HEK293 (cell line): Measurements from ENCODE around the gene WSB2.

Experiments used
- KLF1 ChIP-seq: fragments of 450-650 bp; formaldehyde crosslinking; IDR thresholded peaks from 2 replicates; pipeline ENCODE4 v1.5.1; 2016; ENCODE audit warnings: missing biosample characterization, missing genetic modification characterization
- KLF8 ChIP-seq: fragments of 450-650 bp; formaldehyde crosslinking; IDR thresholded peaks from 2 replicates; pipeline ENCODE4 v1.5.1; 2016; ENCODE audit warnings: missing biosample characterization, missing genetic modification characterization
- REPIN1 ChIP-seq: fragments of 450-650 bp; formaldehyde crosslinking; IDR thresholded peaks from 2 replicates; pipeline ENCODE4 v1.5.1; 2017; ENCODE audit warnings: missing biosample characterization, missing genetic modification characterization, low read depth
- SP7 ChIP-seq: fragments of 450-650 bp; formaldehyde crosslinking; IDR thresholded peaks from 2 replicates; pipeline ENCODE4 v1.5.1; 2016; ENCODE audit warnings: missing biosample characterization, missing genetic modification characterization
- TRIM28 ChIP-seq: IDR thresholded peaks from 2 replicates; pipeline ENCODE4 v1.6.1; 2011; ENCODE audit warnings: low read length, control low read depth, borderline replicate concordance
- ZBTB48 ChIP-seq: fragments of 450-650 bp; formaldehyde crosslinking; IDR thresholded peaks from 2 replicates; pipeline ENCODE4 v1.5.1; 2016; ENCODE audit warnings: missing biosample characterization, missing genetic modification characterization
- ZFP41 ChIP-seq: fragments of 450-650 bp; formaldehyde crosslinking; IDR thresholded peaks from 2 replicates; pipeline ENCODE4 v1.5.1; 2016; ENCODE audit warnings: missing biosample characterization, missing genetic modification characterization, borderline replicate concordance
- ZFP69B ChIP-seq: fragments of 450-650 bp; formaldehyde crosslinking; IDR thresholded peaks from 2 replicates; pipeline ENCODE4 v1.5.1; 2016; ENCODE audit warnings: missing biosample characterization, missing genetic modification characterization
- ZIC2 ChIP-seq: fragments of 450-650 bp; formaldehyde crosslinking; IDR thresholded peaks from 2 replicates; pipeline ENCODE4 v1.5.1; 2016; ENCODE audit warnings: missing biosample characterization, missing genetic modification characterization
- ZNF10 ChIP-seq: fragments of 450-650 bp; formaldehyde crosslinking; IDR thresholded peaks from 2 replicates; pipeline ENCODE4 v1.5.1; 2017; ENCODE audit warnings: missing biosample characterization, missing genetic modification characterization
- ZNF112 ChIP-seq: fragments of 450-650 bp; formaldehyde crosslinking; IDR thresholded peaks from 2 replicates; pipeline ENCODE4 v1.5.0; 2017; ENCODE audit warnings: missing biosample characterization, missing genetic modification characterization
- ZNF174 ChIP-seq: fragments of 450-650 bp; formaldehyde crosslinking; IDR thresholded peaks from 2 replicates; pipeline ENCODE4 v1.5.0; 2017; ENCODE audit warnings: missing biosample characterization, mild to moderate bottlenecking, missing genetic modification characterization
- ZNF221 ChIP-seq: fragments of 450-650 bp; formaldehyde crosslinking; IDR thresholded peaks from 2 replicates; pipeline ENCODE4 v1.5.1; 2017; ENCODE audit warnings: missing biosample characterization, missing genetic modification characterization, borderline replicate concordance
- ZNF223 ChIP-seq: fragments of 450-650 bp; formaldehyde crosslinking; IDR thresholded peaks from 2 replicates; pipeline ENCODE4 v1.5.1; 2016; ENCODE audit warnings: missing biosample characterization, missing genetic modification characterization
- ZNF274 ChIP-seq, 2 experiments: fragments of 200-500 bp in 1 of 2; fragments of 450-650 bp in 1 of 2; sonication (Bioruptor generic) in 1 of 2; formaldehyde crosslinking in 1 of 2; IDR thresholded peaks; 2 replicates each; pipeline versions ENCODE4 v1.5.1 to v1.6.1; 2014 to 2016; ENCODE audit warnings: borderline replicate concordance in 1 of 2, inconsistent platforms in 1 of 2, low read length in 1 of 2, missing biosample characterization in 1 of 2, missing genetic modification characterization in 1 of 2
- ZNF302 ChIP-seq: fragments of 450-650 bp; formaldehyde crosslinking; IDR thresholded peaks from 2 replicates; pipeline ENCODE4 v1.5.1; 2016; ENCODE audit warnings: missing biosample characterization, missing genetic modification characterization, low read depth
- ZNF311 ChIP-seq: fragments of 450-650 bp; formaldehyde crosslinking; IDR thresholded peaks from 2 replicates; pipeline ENCODE4 v1.5.1; 2017; ENCODE audit warnings: missing biosample characterization, missing genetic modification characterization, borderline replicate concordance
- ZNF324 ChIP-seq: fragments of 450-650 bp; formaldehyde crosslinking; IDR thresholded peaks from 2 replicates; pipeline ENCODE4 v1.5.1; 2016; ENCODE audit warnings: missing biosample characterization, missing genetic modification characterization
- ZNF341 ChIP-seq: fragments of 450-650 bp; formaldehyde crosslinking; IDR thresholded peaks from 2 replicates; pipeline ENCODE4; 2016; ENCODE audit warnings: low read depth, missing biosample characterization, missing genetic modification characterization
- ZNF416 ChIP-seq: fragments of 450-650 bp; formaldehyde crosslinking; IDR thresholded peaks from 2 replicates; pipeline ENCODE4 v1.5.1; 2016; ENCODE audit warnings: missing biosample characterization, missing genetic modification characterization
- ZNF426 ChIP-seq: fragments of 450-650 bp; formaldehyde crosslinking; IDR thresholded peaks from 2 replicates; pipeline ENCODE4 v1.5.1; 2017; ENCODE audit warnings: missing biosample characterization, missing genetic modification characterization, mild to moderate bottlenecking, inconsistent platforms, moderate library complexity
- ZNF473 ChIP-seq: fragments of 450-650 bp; formaldehyde crosslinking; IDR thresholded peaks from 2 replicates; pipeline ENCODE4 v1.5.1; 2017; ENCODE audit warnings: missing biosample characterization, missing genetic modification characterization
- ZNF544 ChIP-seq: fragments of 450-650 bp; formaldehyde crosslinking; IDR thresholded peaks from 2 replicates; pipeline ENCODE4 v1.5.0; 2017; ENCODE audit warnings: missing biosample characterization, missing genetic modification characterization
- ZNF560 ChIP-seq: fragments of 450-650 bp; formaldehyde crosslinking; IDR thresholded peaks from 2 replicates; pipeline ENCODE4 v1.5.1; 2017; ENCODE audit warnings: missing biosample characterization, missing genetic modification characterization, borderline replicate concordance
- ZNF561 ChIP-seq: fragments of 450-650 bp; IDR thresholded peaks from 2 replicates; pipeline ENCODE4 v1.5.1; 2018; ENCODE audit warnings: missing biosample characterization, missing genetic modification characterization, borderline replicate concordance
- ZNF623 ChIP-seq: fragments of 450-650 bp; formaldehyde crosslinking; IDR thresholded peaks from 2 replicates; pipeline ENCODE4 v1.5.1; 2016; ENCODE audit warnings: missing biosample characterization, missing genetic modification characterization
- ZNF658 ChIP-seq: fragments of 450-650 bp; formaldehyde crosslinking; IDR thresholded peaks from 2 replicates; pipeline ENCODE4; 2016; ENCODE audit warnings: missing biosample characterization, missing genetic modification characterization
- ZNF747 ChIP-seq: fragments of 450-650 bp; formaldehyde crosslinking; IDR thresholded peaks from 2 replicates; pipeline ENCODE4 v1.5.1; 2016; ENCODE audit warnings: missing biosample characterization, missing genetic modification characterization
- ZNF777 ChIP-seq: fragments of 450-650 bp; formaldehyde crosslinking; IDR thresholded peaks from 2 replicates; pipeline ENCODE4 v1.5.1; 2017; ENCODE audit warnings: missing biosample characterization, missing genetic modification characterization, borderline replicate concordance
- TF ChIP-seq, protein P1 (sequence below): fragments of 450-650 bp; formaldehyde crosslinking; IDR thresholded peaks from 2 replicates; pipeline ENCODE4 v1.5.1; 2016; ENCODE audit warnings: missing biosample characterization, missing genetic modification characterization
- TF ChIP-seq, protein P2 (sequence below): fragments of 450-650 bp; formaldehyde crosslinking; IDR thresholded peaks from 2 replicates; pipeline ENCODE4 v1.5.1; 2017; ENCODE audit warnings: missing biosample characterization, missing genetic modification characterization
- TF ChIP-seq, protein P3 (sequence below): fragments of 450-650 bp; formaldehyde crosslinking; IDR thresholded peaks from 2 replicates; pipeline ENCODE4 v1.5.1; 2016; ENCODE audit warnings: missing biosample characterization, missing genetic modification characterization
- TF ChIP-seq, protein P4 (sequence below): fragments of 450-650 bp; formaldehyde crosslinking; optimal IDR thresholded peaks from 2 replicates; pipeline ENCODE3; 2016; ENCODE audit warnings: missing biosample characterization, mild to moderate bottlenecking, missing genetic modification characterization

WSB2 gene

DNA sequence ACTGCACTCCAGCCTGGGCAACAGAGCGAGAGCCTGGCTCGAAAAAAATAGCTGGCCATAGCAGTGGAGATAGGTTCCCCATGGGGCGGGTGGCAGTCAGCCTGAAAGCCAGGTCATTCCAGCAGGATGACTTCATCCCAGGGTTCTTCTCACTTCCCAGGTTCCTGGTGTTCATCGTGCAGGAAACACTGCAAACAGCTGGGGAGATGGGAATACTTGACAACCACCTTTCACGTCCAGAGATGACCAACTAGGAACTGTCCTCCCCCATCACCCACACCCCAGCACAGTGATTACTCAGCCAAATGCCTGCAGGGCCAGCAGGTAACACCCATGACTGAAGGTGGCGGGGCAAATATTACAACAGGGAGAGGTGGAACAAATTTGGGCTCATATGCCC, 41.1 kb upstream of the WSB2 start (continued):
- TF ChIP-seq ZNF473 (tag by site-specific recombination) (no peak), REPIN1 (tag by site-specific recombination) (no peak), ZFP69B (tag by site-specific recombination) (no peak), ZNF223 (no peak), ZBTB48 (tag by site-specific recombination) (no peak), ZNF623 (no peak), KLF8 (tag by site-specific recombination) (peak; percentile 44; the same call in 1 of the 2 replicates), ZNF426 (tag by site-specific recombination) (no peak), TRIM28 (no peak), SP7 (tag by site-specific recombination) (no peak), ZNF302 (tag by site-specific recombination) (no peak), ZNF777 (no peak), KLF1 (tag by site-specific recombination) (peak; percentile 47; the same call in 1 of the 2 replicates), ZNF561 (tag by site-specific recombination) (no peak), ZNF112 (tag by site-specific recombination) (no peak), ZNF311 (tag by site-specific recombination) (no peak), ZNF324 (tag by site-specific recombination) (no peak), ZNF274 (IDR thresholded peaks at IDR 0.05; ENCODE audit: low read length) (no peak), ZNF274 (tag by site-specific recombination; IDR thresholded peaks at IDR 0.05; ENCODE audit: borderline replicate concordance) (no peak), ZNF416 (tag by site-specific recombination) (no peak), ZNF174 (no peak), ZIC2 (tag by site-specific recombination) (peak; percentile 42), ZNF544 (tag by site-specific recombination) (no peak), ZNF10 (tag by site-specific recombination) (no peak), ZNF747 (tag by site-specific recombination) (no peak), ZNF658 (tag by site-specific recombination) (no peak), ZNF341 (tag by site-specific recombination) (no peak), ZNF221 (no peak), ZFP41 (tag by site-specific recombination) (no peak), ZNF560 (tag by site-specific recombination) (no peak)
- TF ChIP-seq, protein P1, sequence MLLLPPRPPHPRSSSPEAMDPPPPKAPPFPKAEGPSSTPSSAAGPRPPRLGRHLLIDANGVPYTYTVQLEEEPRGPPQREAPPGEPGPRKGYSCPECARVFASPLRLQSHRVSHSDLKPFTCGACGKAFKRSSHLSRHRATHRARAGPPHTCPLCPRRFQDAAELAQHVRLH (tag by site-specific recombination), result no peak
- TF ChIP-seq, protein P2, sequence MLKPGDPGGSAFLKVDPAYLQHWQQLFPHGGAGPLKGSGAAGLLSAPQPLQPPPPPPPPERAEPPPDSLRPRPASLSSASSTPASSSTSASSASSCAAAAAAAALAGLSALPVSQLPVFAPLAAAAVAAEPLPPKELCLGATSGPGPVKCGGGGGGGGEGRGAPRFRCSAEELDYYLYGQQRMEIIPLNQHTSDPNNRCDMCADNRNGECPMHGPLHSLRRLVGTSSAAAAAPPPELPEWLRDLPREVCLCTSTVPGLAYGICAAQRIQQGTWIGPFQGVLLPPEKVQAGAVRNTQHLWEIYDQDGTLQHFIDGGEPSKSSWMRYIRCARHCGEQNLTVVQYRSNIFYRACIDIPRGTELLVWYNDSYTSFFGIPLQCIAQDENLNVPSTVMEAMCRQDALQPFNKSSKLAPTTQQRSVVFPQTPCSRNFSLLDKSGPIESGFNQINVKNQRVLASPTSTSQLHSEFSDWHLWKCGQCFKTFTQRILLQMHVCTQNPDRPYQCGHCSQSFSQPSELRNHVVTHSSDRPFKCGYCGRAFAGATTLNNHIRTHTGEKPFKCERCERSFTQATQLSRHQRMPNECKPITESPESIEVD (tag by site-specific recombination), result no peak
- TF ChIP-seq, protein P3, sequence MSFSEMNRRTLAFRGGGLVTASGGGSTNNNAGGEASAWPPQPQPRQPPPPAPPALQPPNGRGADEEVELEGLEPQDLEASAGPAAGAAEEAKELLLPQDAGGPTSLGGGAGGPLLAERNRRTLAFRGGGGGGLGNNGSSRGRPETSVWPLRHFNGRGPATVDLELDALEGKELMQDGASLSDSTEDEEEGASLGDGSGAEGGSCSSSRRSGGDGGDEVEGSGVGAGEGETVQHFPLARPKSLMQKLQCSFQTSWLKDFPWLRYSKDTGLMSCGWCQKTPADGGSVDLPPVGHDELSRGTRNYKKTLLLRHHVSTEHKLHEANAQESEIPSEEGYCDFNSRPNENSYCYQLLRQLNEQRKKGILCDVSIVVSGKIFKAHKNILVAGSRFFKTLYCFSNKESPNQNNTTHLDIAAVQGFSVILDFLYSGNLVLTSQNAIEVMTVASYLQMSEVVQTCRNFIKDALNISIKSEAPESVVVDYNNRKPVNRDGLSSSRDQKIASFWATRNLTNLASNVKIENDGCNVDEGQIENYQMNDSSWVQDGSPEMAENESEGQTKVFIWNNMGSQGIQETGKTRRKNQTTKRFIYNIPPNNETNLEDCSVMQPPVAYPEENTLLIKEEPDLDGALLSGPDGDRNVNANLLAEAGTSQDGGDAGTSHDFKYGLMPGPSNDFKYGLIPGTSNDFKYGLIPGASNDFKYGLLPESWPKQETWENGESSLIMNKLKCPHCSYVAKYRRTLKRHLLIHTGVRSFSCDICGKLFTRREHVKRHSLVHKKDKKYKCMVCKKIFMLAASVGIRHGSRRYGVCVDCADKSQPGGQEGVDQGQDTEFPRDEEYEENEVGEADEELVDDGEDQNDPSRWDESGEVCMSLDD (tag by site-specific recombination), result no peak
- TF ChIP-seq, protein P4, sequence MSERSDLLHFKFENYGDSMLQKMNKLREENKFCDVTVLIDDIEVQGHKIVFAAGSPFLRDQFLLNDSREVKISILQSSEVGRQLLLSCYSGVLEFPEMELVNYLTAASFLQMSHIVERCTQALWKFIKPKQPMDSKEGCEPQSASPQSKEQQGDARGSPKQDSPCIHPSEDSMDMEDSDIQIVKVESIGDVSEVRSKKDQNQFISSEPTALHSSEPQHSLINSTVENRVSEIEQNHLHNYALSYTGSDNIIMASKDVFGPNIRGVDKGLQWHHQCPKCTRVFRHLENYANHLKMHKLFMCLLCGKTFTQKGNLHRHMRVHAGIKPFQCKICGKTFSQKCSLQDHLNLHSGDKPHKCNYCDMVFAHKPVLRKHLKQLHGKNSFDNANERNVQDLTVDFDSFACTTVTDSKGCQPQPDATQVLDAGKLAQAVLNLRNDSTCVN (tag by site-specific recombination), result peak; percentile 9
- TF ChIP-seq, all 188 proteins: peak for 11
